NT2/D1 (cell line): ENCODE measurements around the gene MED12L.

Experiments
- SUZ12 ChIP-seq: IDR thresholded peaks from 2 replicates; pipeline ENCODE4 v1.6.1; 2011; ENCODE audit not compliant: insufficient read length, insufficient read depth; ENCODE audit errors: extremely low read depth
- YY1 ChIP-seq: IDR thresholded peaks from 2 replicates; pipeline ENCODE4 v1.6.1; 2011; ENCODE audit not compliant: insufficient read length, insufficient read depth

DNA sequence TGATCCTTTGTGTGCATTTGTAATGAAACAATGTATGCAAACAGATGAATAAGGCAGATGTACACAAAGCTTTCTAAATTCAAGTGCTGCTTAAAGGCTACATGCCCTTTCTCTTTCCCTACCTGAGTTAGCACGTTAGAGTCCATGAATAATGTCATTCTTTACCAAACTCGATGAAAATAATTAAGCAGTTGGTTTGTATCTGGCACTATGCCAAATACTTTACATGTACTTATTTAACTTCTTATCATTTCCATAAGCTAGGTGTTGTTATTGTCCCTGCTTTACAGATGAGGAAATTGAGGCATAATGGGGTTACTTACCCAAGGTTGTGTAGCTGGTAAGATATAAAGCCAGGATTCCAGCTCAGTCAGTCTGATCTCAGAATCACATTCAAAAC lies 115.1 kb downstream of the MED12L start:
- no peak for TF ChIP-seq YY1
- TF ChIP-seq SUZ12 = no peak
